UCSD-AML1 (cell line): ENCODE results near the gene ARTN.

Experiments used
- DNase-seq: peaks from one replicate; lab custom pipeline; 2025; ENCODE audit not compliant: unreplicated experiment; lab: John Stamatoyannopoulos, UW

Gene ARTN

GRCh38 chr1:43982808-43983207 lies 49.2 kb downstream of the ARTN start:
- no peak for DNase-seq

DNA sequence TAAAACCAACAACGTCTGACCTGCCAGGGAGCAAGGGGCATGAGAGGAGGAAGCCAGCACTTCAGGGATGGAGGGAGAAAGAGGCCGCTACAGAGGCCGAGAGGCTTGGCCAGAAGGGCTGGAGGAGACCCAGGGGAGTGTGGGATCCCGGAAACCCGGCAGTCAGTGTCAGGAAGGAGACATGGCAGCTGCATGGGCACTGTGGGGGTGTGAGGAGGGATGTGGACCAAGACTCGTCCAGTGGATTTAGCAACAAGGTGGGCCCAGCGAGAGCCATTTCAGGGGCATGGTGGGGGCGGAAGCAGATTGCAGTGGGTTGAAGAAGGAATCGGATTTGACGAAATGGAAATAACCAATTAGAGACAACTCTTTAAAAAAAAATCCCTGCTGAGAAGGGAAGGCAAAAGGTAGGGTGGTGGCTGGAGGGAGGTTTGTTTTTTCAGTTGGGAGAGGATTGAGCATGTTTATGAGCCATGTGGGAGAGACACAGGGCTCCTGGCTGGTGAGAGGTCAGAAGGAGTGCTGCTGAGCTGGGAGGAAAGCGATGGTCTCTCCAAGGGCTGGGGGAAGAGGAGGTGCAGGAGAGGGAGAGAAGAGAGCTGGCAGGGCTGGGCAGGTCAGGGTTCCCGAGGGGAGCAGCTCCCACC lies 49.8 kb downstream of the ARTN start:
- DNase-seq: no peak

GRCh38 chr1:43984855-43985254 lies 51.3 kb downstream of the ARTN start:
- DNase-seq: no peak

GRCh38 chr1:43985984-43986595 lies 52.5 kb downstream of the ARTN start:
- DNase-seq: no peak

DNA sequence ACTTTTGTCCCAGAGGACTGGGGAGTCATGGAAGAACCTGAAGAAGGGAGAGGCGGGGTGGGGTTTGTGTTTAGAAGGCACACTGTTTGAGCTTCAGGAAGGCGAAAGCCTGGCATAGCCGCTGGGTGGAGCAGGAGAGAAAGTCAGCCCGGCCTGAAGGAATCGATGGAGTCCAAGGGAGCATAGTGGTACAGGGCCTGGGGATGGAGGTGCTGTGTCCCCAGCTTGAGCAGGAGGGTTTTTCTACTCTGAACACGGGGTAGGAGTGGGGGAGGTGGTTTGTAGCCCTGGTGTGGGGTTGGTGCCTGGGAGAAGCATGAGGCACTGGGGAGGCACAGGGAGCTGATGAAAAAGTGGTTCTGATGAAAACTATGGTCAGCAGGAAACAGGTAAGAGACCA lies 53.1 kb downstream of the ARTN start:
- no peak for DNase-seq
